ENCODE results near the gene ARPC5L.

- no peak for TF ChIP-seq POLR2AphosphoS5 (IDR thresholded peaks at IDR 0.05; ENCODE audit: low read depth, low read length)
- no peak for TF ChIP-seq FOXP2 (optimal IDR thresholded peaks at IDR 0.05; ENCODE audit: borderline replicate concordance, extremely low read depth, extremely low read length, insufficient read depth)
- no peak for TF ChIP-seq REST (IDR thresholded peaks at IDR 0.05; ENCODE audit: insufficient read depth in 1 of 2, low read depth in 2 of 2, low read length in 2 of 2)
- TF ChIP-seq TAF1 (IDR thresholded peaks at IDR 0.05; ENCODE audit: borderline replicate concordance, insufficient read depth, low read length): no peak
- no peak for TF ChIP-seq SIN3A (IDR thresholded peaks at IDR 0.05; ENCODE audit: borderline replicate concordance, insufficient read depth, low read length)
These were observed 8.3 kb upstream of the ARPC5L start for GRCh38 chr9:124853605-124854143.
